DMS53 (cell line): ENCODE measurements around the gene ZNF664.

ENCODE experiments used
- DNase-seq: peaks from one replicate; lab custom pipeline; 2025; lab: John Stamatoyannopoulos, UW

The ZNF664 gene

GRCh38 chr12:123990511-123990910 lies 17.5 kb downstream of the ZNF664 start:
- no peak for DNase-seq

DNA sequence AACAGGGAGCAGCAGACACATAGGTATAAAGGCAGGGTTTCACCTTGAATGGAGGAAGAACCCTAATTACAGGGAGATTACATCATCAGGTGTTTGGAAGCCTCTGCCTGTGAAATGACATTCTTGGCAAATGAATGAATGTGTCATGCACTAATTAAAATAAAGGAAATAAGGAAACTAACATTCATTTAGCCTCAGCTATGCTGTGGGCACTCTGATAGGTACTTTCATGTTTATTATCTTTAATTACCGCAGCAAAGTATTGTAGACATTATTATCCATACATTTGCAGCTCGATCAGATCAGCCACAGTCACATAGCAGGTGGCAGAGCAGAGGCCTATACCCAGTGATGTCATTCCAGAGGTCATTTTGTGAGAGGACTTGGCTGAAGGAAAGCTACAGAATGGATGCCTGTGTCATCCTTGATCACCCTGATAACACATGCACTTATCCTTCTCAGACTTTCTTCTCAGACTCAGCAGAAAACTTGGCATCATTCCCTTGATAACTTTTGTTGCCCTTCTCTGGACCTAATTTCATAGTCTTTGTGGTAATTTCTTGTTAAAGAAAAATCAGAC lies 18.4 kb downstream of the ZNF664 start:
- DNase-seq, result no peak

DNA sequence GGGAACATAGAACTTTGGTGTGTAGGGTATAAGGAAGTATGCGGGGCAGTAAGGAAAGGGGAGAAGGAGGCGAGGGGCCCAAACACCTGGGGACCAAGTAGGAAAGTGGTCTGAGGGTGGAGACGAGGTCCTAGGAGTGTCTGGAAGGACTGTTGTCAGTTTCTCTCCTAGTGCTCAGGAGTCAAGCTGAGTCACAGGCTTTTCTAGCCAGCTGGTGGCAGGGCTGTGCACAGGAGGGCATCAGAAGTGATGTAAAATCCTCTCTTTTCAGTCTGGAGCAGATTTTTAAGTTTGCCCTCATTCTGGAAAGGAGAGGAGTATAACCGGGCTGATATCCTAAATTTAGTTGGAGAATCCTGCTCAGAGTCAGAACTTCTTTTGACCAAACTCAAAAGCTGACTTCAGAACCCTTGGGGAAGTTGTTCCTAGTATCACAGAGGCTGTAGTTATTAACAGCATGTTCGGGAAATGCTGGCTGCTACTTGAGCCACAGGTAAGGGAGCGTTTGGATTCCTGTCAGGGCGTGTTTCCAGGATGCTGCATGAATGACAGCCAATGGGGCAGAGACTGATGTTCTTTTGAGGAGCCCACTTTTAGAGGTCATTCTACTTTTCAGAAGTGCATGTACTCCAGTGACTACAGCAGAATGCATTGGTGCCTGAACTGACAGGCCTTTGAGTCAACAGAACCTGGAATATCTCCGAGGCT lies 19.3 kb downstream of the ZNF664 start:
- DNase-seq, result no peak

GRCh38 chr12:123995023-123995748 lies 22.2 kb downstream of the ZNF664 start:
- no peak for DNase-seq

- DNase-seq, result no peak
Observed at GRCh38 chr12:123996581-123996980, 23.6 kb downstream of the ZNF664 start.

DNA sequence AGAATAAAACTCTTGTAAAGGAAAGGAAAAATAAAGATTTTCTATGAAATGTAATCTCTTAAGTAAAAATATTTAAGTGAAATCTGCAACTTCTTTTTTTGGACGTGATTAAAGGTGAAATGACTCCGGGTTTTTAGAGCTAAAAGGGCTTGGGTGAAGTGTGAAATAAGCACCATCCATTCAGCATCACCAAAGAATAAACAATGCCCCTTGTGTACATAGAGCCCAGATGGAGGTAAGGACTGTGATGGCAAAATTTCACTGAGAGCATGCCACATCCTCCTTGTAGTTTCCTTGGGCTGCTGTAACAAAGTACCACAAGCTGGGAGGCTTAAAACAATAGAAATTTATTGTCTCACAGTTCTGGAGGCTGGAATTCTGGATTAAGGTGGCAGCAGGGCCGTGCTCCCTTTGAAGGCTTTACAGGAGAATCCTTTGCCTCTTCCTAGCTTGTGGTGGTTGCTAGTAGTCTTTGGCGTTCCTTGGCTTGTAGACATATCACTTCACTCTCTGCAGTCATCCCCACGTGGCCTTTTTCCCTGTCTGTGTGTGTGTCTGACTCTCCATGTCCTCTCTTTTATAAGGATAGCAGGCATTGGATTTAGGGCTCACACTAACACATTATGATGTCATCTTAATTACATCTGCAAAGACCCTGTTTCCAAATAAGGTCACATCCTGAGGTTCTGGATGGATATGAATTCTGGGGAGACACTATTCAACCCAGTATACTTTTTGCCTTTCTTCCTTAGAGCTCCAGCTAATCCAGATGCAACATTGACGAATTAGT lies 24.2 kb downstream of the ZNF664 start:
- DNase-seq, result no peak

GRCh38 chr12:123997908-123998307 lies 24.9 kb downstream of the ZNF664 start:
- DNase-seq, result no peak

DNA sequence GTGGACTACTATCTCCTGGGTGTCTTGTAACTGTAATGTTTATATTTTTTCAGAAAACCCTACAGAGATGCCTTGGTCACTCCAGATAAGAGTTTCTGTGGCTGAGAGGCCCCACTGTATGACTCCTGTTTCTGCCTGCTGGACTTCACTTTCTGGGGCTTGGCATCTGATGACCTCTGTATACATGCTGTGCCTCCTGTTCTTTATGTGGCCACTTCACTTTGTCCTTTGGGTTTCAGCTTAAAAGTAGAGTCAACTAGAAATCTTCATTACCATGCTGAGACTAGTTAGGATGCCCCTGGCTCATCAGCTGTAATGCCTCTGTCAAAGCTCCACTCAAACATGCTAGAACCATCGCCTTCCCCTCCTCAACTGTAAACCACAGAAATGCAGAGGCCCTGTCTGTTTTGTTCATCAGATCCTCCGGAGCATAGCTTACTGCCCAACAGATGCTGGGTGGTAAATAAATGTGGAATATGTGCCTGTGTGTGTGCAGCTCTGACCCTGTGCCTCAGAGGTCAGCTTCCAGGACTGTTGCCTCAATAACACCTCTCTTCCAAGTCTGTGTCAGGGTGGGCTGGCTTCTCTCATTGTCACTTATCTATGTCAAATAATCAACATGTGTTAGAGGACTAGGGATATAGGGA lies 25.5 kb downstream of the ZNF664 start:
- DNase-seq, result no peak

DNA sequence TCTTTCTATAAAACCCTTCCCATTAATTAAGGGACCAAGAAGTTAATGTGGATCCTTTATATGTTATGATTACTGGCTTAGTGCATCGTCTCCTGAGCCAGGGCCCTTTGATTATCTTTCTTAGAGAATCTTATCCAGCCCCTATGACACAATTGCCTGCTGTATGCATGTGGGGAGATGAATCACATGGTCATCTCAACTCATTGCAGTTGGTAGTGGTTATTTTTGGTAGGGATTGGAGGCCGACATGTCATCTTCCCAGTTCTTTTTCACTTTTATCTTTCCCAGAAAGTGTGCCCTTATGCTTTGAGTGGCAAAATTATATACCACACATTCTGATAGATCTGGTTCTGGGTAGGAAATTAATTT lies 26.0 kb downstream of the ZNF664 start:
- DNase-seq, result no peak

- no peak for DNase-seq
Observed at GRCh38 chr12:124000111-124000510, 27.1 kb downstream of the ZNF664 start.

DNA sequence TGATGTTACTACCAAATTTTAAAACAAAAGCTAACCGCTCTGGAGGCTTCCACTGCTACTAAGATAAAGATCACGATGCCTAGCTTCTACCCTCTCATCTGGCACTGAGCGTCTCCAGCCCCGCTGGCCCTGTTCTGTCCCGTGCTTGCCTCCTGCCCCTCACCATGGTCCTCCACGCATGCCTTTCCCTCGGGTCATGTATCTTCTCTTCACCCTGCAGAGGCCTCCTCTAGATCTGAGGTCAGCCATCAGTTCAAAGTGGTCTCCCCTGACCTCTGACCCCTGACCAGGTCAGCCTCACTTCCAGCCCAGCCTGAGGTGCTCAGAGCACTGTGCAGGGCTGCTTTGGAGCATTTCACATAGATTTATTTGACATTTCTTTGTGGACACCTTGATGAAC lies 28.3 kb downstream of the ZNF664 start:
- no peak for DNase-seq

DNA sequence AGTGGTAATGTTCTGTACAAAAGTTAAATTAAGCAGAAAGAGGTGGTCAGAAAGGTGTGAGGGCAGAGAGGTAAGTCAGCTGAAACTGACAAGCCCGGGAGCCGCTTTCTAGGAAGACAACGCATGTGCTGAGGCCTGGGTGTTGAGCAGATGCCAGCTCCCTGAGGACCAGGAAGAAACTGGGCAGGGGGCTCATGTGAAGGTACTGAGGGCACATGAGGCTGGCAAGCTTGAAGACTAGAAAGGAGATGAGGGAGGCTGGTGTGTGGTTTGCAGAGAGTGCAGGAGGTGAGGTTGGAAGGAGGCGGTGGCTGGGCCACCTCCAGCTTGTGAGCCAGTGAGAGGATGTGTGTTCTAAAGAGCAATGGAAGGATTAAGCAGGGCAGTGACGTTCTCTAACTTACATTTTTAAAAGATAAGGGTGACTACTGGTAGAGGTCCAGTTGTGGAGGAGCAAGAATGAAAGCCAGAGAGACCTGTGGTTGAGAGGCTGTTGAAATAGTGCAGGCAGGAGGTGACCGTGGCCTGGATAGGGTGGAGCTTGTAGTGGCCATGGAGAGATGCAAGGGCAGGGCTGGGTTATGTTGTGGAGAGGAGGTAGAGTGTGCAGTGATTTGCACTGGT lies 29.1 kb downstream of the ZNF664 start:
- DNase-seq, result no peak

DNA sequence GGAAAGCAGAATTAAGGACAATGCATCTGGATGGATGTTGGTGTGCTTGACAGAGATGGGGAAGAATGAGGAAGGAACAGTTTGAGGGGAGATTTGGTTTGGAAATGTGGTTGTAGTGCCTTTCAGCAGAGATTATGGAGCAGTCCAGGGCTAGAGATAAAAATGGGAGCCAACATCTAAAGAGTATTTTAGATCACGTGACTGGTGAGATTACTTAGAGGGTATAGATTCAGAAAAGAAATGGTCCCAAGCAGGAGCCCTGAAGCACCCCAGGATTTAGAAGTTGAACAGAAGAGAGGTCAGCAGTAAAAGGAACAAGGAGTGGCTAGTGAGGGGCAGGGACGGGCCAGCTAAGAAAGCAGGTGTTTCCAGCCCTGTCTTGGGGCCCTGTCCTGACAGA lies 29.6 kb downstream of the ZNF664 start:
- DNase-seq, result no peak

- DNase-seq, result no peak
Observed at GRCh38 chr12:124004233-124004875, 31.3 kb downstream of the ZNF664 start.

DNA sequence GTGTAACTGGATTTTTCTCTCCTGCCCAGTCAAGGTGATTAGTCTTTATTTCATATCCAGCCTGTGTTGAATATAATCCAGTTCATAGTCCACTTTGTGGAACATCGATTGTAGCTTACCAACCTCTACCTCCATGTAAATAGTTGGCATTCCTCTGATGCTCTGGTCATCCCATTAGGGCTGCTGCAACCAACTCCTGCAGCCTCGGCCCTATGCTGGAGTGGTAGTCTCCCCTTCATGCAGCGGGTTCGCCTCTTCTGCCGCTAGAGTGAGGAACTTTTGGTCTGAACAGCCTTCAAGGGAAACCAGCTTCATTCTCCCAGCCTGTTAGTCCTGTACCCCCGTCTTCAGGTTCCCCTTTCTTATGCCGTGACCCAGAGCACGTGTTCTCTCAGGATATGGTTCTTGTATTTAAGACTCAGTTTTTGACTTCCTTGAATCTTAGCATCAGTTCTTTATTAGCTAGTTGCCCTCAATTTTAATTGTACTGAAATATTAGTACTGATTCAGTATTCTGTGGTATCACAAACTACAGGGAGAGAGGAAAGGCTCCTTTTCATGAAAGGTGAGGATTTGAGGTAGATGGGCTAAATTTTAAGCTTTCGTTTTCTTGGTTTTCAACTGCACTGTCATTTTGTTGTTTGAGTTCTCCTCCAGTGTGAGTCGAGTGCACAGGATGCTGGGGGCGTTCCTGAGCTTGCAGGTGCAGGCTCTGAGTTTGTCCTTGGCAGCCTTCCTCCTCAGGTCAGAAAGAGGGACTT lies 33.2 kb downstream of the ZNF664 start:
- DNase-seq, result no peak

GRCh38 chr12:124006846-124007713 lies 34.1 kb downstream of the ZNF664 start:
- no peak for DNase-seq

GRCh38 chr12:124007826-124008570 lies 35.0 kb downstream of the ZNF664 start:
- DNase-seq, result no peak

GRCh38 chr12:124008595-124008994 lies 35.6 kb downstream of the ZNF664 start:
- no peak for DNase-seq

GRCh38 chr12:124009781-124010180 lies 36.8 kb downstream of the ZNF664 start:
- DNase-seq, result no peak
